GM12878 (cell line): ENCODE results near the gene ENGASE. TPM values are rescaled to one million over a fixed set of nuclear protein-coding genes. Genes with fewer than 3 reads are reported as not detected.

Source experiments
- ATAC-seq: fragments of 200-7000 bp; cut with Tn5 transposase; 3 replicates; pipeline ENCODE4 v1.9.1; 2020; ENCODE audit warnings: mild to moderate bottlenecking, moderate library complexity
- BruUV-seq: library from RNA; stranded (reverse); fragments of 400-500 nt; replicated peaks from 2 replicates; lab custom pipeline; 2021; lab: Mats Ljungman, UMichigan
- CTCF ChIA-PET: fragments of 300-600 bp; sonication (Branson Sonifier 250); formaldehyde crosslinking; extraction: SDS; loops from one replicate; lab custom pipeline; 2021; ENCODE audit warnings: inconsistent platforms; lab: Yijun Ruan, JAX
- POLR2A ChIA-PET: fragments of 350-600 bp; formaldehyde crosslinking; extraction: SDS; loops from one replicate; lab custom pipeline; 2021; ENCODE audit warnings: inconsistent platforms; lab: Charles Lee
- RAD21 ChIA-PET: fragments of 300-600 bp; sonication (Branson Sonifier 250); formaldehyde crosslinking; loops from one replicate; lab custom pipeline; 2023; ENCODE audit warnings: antibody characterized with exemption; ENCODE audit not compliant: unreplicated experiment; lab: Charles Lee
- SMC1A ChIA-PET: fragments of 300-600 bp; sonication (Branson Sonifier 250); formaldehyde crosslinking; loops from one replicate; lab custom pipeline; 2023; ENCODE audit not compliant: unreplicated experiment, uncharacterized antibody; lab: Charles Lee
- DNase-seq: peaks from one replicate; pipeline ENCODE4 v3.0.0-alpha.2; 2011; ENCODE audit warnings: low read depth, low spot score
- FAIRE-seq: peaks from 3 replicates; lab custom pipeline; 2011; peaks lifted over from hg19 to GRCh38; lab: Jason Lieb, UNC
- H2AFZ ChIP-seq: 2 replicates; pipeline ENCODE4 v1.6.0; 2011; ENCODE audit warnings: low read depth, low read length, control low read depth; ENCODE audit not compliant: control insufficient read depth
- H3K27ac ChIP-seq: 2 replicates; pipeline ENCODE4 v1.5.1; 2011; ENCODE audit warnings: control low read depth; ENCODE audit not compliant: control insufficient read depth, insufficient read depth
- H3K27me3 ChIP-seq, 2 experiments: replicated peaks in 1 of 2; 2 replicates each; pipeline versions ENCODE4 v1.6.0 to v1.6.1; 2011; ENCODE audit warnings: low read length in 1 of 2; ENCODE audit not compliant: control insufficient read depth in 2 of 2, insufficient read depth in 2 of 2
- H3K36me3 ChIP-seq, 2 experiments: 2 replicates each; pipeline ENCODE4 v1.5.1; 2011; ENCODE audit warnings: low read length in 1 of 2; ENCODE audit not compliant: control insufficient read depth in 2 of 2, insufficient read depth in 2 of 2
- H3K4me1 ChIP-seq: 2 replicates; pipeline ENCODE4 v1.6.1; 2011; ENCODE audit warnings: mild to moderate bottlenecking, low read length, moderate library complexity, mixed read lengths; ENCODE audit not compliant: control insufficient read depth, insufficient read depth
- H3K4me2 ChIP-seq: 2 replicates; pipeline ENCODE4 v1.6.0; 2011; ENCODE audit warnings: control low read depth; ENCODE audit not compliant: control insufficient read depth, insufficient read depth
- H3K4me3 ChIP-seq: fragments of 200-600 bp; sonication (generic); 2 replicates; pipeline ENCODE4 v1.5.1; 2016
- H3K79me2 ChIP-seq: 2 replicates; pipeline ENCODE4 v1.6.0; 2011; ENCODE audit warnings: low read length; ENCODE audit not compliant: control insufficient read depth, insufficient read depth
- H3K9ac ChIP-seq: 2 replicates; pipeline ENCODE4 v1.8.0; 2011; ENCODE audit warnings: low read length, control low read depth, mixed read lengths; ENCODE audit not compliant: control insufficient read depth, insufficient read depth
- H3K9me3 ChIP-seq: replicated peaks from 3 replicates; pipeline ENCODE4 v1.5.1; 2011; ENCODE audit warnings: mild to moderate bottlenecking, low read length; ENCODE audit not compliant: control insufficient read depth, insufficient read depth
- H4K20me1 ChIP-seq: 2 replicates; pipeline ENCODE4 v1.6.0; 2011; ENCODE audit not compliant: control insufficient read depth, insufficient read depth
- CHD2 ChIP-seq: IDR thresholded peaks from 2 replicates; pipeline ENCODE4 v1.6.1; 2011; ENCODE audit warnings: low read depth, low read length, improper control_type of control experiment, borderline replicate concordance
- CREB1 ChIP-seq: IDR thresholded peaks from 2 replicates; pipeline ENCODE4 v1.6.1; 2012; ENCODE audit warnings: low read depth, mild to moderate bottlenecking, inconsistent platforms
- FOXK2 ChIP-seq: fragments of 450-650 bp; IDR thresholded peaks from 2 replicates; pipeline ENCODE4 v1.6.1; 2017; ENCODE audit warnings: mild to moderate bottlenecking, moderate library complexity
- HDAC6 ChIP-seq: fragments of 200-600 bp; sonication (generic); IDR thresholded peaks from one replicate; pipeline ENCODE4 v1.8.0; 2017; ENCODE audit warnings: antibody characterized with exemption; ENCODE audit not compliant: unreplicated experiment
- IRF4 ChIP-seq: IDR thresholded peaks from 2 replicates; pipeline ENCODE4 v1.6.1; 2011; ENCODE audit warnings: low read depth, low read length
- MEF2A ChIP-seq: IDR thresholded peaks from 2 replicates; pipeline ENCODE4 v1.6.1; 2011; ENCODE audit warnings: low read depth, mild to moderate bottlenecking, low read length, moderate library complexity; ENCODE audit not compliant: insufficient read depth
- MEF2B ChIP-seq: fragments of 450-650 bp; IDR thresholded peaks from 2 replicates; pipeline ENCODE4 v1.6.1; 2018; ENCODE audit warnings: mild to moderate bottlenecking, moderate library complexity; ENCODE audit not compliant: partially characterized antibody, poor library complexity, severe bottlenecking
- PBX3 ChIP-seq: IDR thresholded peaks from 2 replicates; pipeline ENCODE4 v1.6.1; 2011; ENCODE audit warnings: mild to moderate bottlenecking, low read depth, low read length, moderate library complexity; ENCODE audit not compliant: insufficient replicate concordance
- POLR2A ChIP-seq: IDR thresholded peaks from 2 replicates; pipeline ENCODE4 v1.6.1; 2011; ENCODE audit warnings: low read depth, mild to moderate bottlenecking, low read length
- RFX5 ChIP-seq: IDR thresholded peaks from 2 replicates; pipeline ENCODE4 v1.6.1; 2011; ENCODE audit warnings: low read depth, low read length, improper control_type of control experiment
- SIN3A ChIP-seq: IDR thresholded peaks from 2 replicates; pipeline ENCODE4 v1.6.1; 2012; ENCODE audit warnings: low read depth, low read length, improper control_type of control experiment
- SPI1 ChIP-seq: IDR thresholded peaks from 2 replicates; pipeline ENCODE4 v1.6.1; 2011; ENCODE audit warnings: low read depth, mild to moderate bottlenecking, low read length, moderate library complexity, borderline replicate concordance; ENCODE audit not compliant: insufficient read depth
- TARDBP ChIP-seq: IDR thresholded peaks from 2 replicates; pipeline ENCODE4 v1.6.1; 2016; ENCODE audit warnings: borderline replicate concordance
- TBL1XR1 ChIP-seq: IDR thresholded peaks from 2 replicates; pipeline ENCODE4 v1.6.1; 2012; ENCODE audit warnings: low read depth, low read length, improper control_type of control experiment
- WGBS: methylation state at CpG from one replicate; pipeline ENCODE4 v1.1.6; 2016; ENCODE audit warnings: low lambda C conversion rate; ENCODE audit not compliant: insufficient replicate concordance, insufficient coverage; ENCODE audit errors: missing lambda C conversion rate; 5-methylcytosine and 5-hydroxymethylcytosine counted together
- in situ Hi-C: fragments of 300-500 bp; cut with MboI; formaldehyde crosslinking; loops from 9 replicates; pipeline ENCODE4 v1.14.3; 2018; ENCODE audit warnings: mixed read lengths
- intact Hi-C: fragments of 100-400 bp; cut with micrococcal nuclease; formaldehyde crosslinking; loops from one replicate; pipeline ENCODE4 v1.14.2; 2022; ENCODE audit not compliant: unreplicated experiment
- polyA plus RNA-seq, 11 experiments: library from polyadenylated mRNA; depleted of rRNA in 4 of 11; unstranded in 6 of 11; stranded (reverse) in 5 of 11; fragments of >200 nt; fragmentation: Nextera tagmentation in 4 of 11; fragmentation: Illumina TruSeq in 1 of 11; extraction: Ambion mirVana in 4 of 11; extraction: Trizol in 1 of 11; gene quantifications; 1 replicate in 1 of 11; 2 replicates in 10 of 11; pipeline versions ENCODE4 v1.2.1 to v1.2.3, GENCODE V29; 2011 to 2016; ENCODE audit warnings: inconsistent platforms in 2 of 11, missing spikeins in 2 of 11, low read depth in 1 of 11
- total RNA-seq, 4 experiments: library from RNA; depleted of rRNA in 3 of 4; stranded (reverse); fragments of >200 nt in 3 of 4; fragmentation: Illumina TruSeq in 1 of 4; extraction: Trizol in 1 of 4; gene quantifications; 2 replicates each; pipeline versions ENCODE4 v1.2.1 to v1.2.3, GENCODE V29; 2013 to 2021

Gene ENGASE
- total and polyA plus RNA-seq, 10 of the 15 experiments (the other 5 are each of a cell fraction or from before 2014, with no cell fraction given): 0.18 to 28.9 (median 10.5) TPM

- no peak for ATAC-seq
- H3K9me3 ChIP-seq: no peaks in the 10 kb centered on the region
- ChIA-PET RAD21 (no interaction called here), POLR2A (interaction anchor here (0.6 kb wide), 1 partner anchor 157 kb away, joined by 4 read pairs; no protein-coding TSS in a partner anchor), SMC1A (interaction anchor here (1.6 to 3.3 kb wide), 3 partner anchors 12 to 26 kb away, joined by 4 to 10 read pairs (median 5); no protein-coding TSS in a partner anchor), CTCF (interaction anchor here (0.7 to 2.7 kb wide), 7 partner anchors 9 to 55 kb away, joined by 3 to 10 read pairs (median 3); no protein-coding TSS in a partner anchor)
- no peak for FAIRE-seq
- in situ Hi-C loops: no loop called here
- H3K36me3 ChIP-seq: no peaks in the 10 kb centered on the region
- no peaks in the 10 kb centered on the region; the same call in 1 of the 2 replicates for H4K20me1 ChIP-seq
- DNase-seq: no peak
- intact Hi-C loops: no loop called here
- TF ChIP-seq MEF2B (no peak), TARDBP (no peak), SIN3A (no peak), POLR2A (no peak), CHD2 (no peak), PBX3 (no peak), RFX5 (no peak), CREB1 (no peak), IRF4 (no peak), SPI1 (no peak), MEF2A (no peak), TBL1XR1 (no peak), FOXK2 (no peak), HDAC6 (no peak)
- H3K79me2 ChIP-seq: no peaks in the 10 kb centered on the region
- H2AFZ ChIP-seq: no peak overlapping the region
- no peak overlapping the region for H3K4me3 ChIP-seq
- H3K4me1 ChIP-seq: peaks cover 10% of the 10 kb centered on the region
- H3K27ac ChIP-seq: no peak overlapping the region
- H3K27me3 ChIP-seq: no peaks in the 10 kb centered on the region
- WGBS: 46% methylated on average over 13 of the region's 13 CpGs
- no TSS peak for BruUV-seq
- H3K9ac ChIP-seq: no peak overlapping the region
- H3K4me2 ChIP-seq: no peak overlapping the region
These were observed 33.5 kb upstream of the ENGASE start for GRCh38 chr17:79041041-79041570.
